HL-60 (cell line): Measurements from ENCODE around the gene BMP2K.

Experiments used
- CTCF ChIP-seq: IDR thresholded peaks from one replicate; pipeline ENCODE4 v1.5.1; 2011; ENCODE audit warnings: low read length, control low read depth, inconsistent platforms; ENCODE audit not compliant: insufficient read depth
- GABPA ChIP-seq: IDR thresholded peaks from 2 replicates; pipeline ENCODE4 v1.6.1; 2012; ENCODE audit warnings: low read depth
- POLR2AphosphoS5 ChIP-seq: IDR thresholded peaks from 2 replicates; pipeline ENCODE4 v1.6.1; 2012; ENCODE audit warnings: low read depth
- REST ChIP-seq: IDR thresholded peaks from 2 replicates; pipeline ENCODE4 v1.6.1; 2012; ENCODE audit warnings: low read depth; ENCODE audit not compliant: insufficient replicate concordance
- SPI1 ChIP-seq: IDR thresholded peaks from 2 replicates; pipeline ENCODE4 v1.6.1; 2012; ENCODE audit warnings: low read depth, mild to moderate bottlenecking, borderline replicate concordance

GRCh38 chr4:78902298-78902697 is 126.1 kb downstream of the BMP2K start:
- TF ChIP-seq POLR2AphosphoS5: no peak
- TF ChIP-seq CTCF: no peak
- no peak for TF ChIP-seq GABPA
- no peak for TF ChIP-seq SPI1
- TF ChIP-seq REST: no peak
